Mesodermal cell (in vitro differentiated cells): ENCODE data around the gene CAPZA1.

ENCODE experiments used
- H3K27ac ChIP-seq: 2 replicates; pipeline ENCODE4 v1.7.0; 2013; ENCODE audit warnings: mild to moderate bottlenecking, low read depth, low read length, moderate library complexity; ENCODE audit not compliant: severe bottlenecking
- H3K36me3 ChIP-seq: 2 replicates; pipeline ENCODE4 v1.7.1; 2013; ENCODE audit warnings: mild to moderate bottlenecking, low read length, moderate library complexity; ENCODE audit not compliant: control insufficient read depth, insufficient read depth
- H3K4me1 ChIP-seq: one replicate; pipeline ENCODE4 v1.7.1; 2013; ENCODE audit warnings: mild to moderate bottlenecking, low read length; ENCODE audit not compliant: insufficient read depth, control insufficient read depth, poor library complexity, severe bottlenecking
- H3K4me3 ChIP-seq: 2 replicates; pipeline ENCODE4 v1.7.0; 2013; ENCODE audit warnings: low read length, control low read depth, mild to moderate bottlenecking; ENCODE audit not compliant: insufficient read depth, poor library complexity, severe bottlenecking; ENCODE audit errors: extremely low read depth
- H3K9me3 ChIP-seq: 2 replicates; pipeline ENCODE4 v1.7.1; 2013; ENCODE audit warnings: mild to moderate bottlenecking, low read length, moderate library complexity; ENCODE audit not compliant: control insufficient read depth
- WGBS, 2 experiments: methylation state at CpG; one replicate each; pipeline ENCODE4 v1.1.5; 2013; ENCODE audit warnings: missing lambda C conversion rate in 2 of 2; ENCODE audit not compliant: insufficient coverage in 2 of 2; 5-methylcytosine and 5-hydroxymethylcytosine counted together

CAPZA1 gene

DNA sequence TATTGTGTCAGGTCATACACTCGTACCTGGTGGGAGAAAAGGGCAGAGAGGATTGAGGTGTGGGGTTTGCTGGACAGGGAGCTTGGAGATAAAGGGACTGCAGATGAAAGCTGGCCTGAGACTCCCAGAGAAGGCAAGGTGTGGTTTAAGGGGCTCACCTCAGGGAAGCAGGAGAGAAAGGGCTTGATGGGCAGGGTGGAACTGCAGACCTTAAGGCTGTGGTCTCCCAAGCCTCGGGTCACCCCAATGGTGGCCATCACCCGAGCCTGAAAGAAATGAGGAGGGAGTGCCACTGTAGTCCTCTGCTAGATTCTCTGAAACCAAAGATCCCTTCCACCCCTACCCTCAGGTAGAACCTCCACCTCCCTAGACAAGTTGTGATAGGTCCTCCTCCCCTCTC lies 91.0 kb downstream of the CAPZA1 start:
- 85 to 100% methylated on average over 1 to 3 of the region's 3 CpGs for WGBS, 2 experiments
- no peaks in the 10 kb centered on the region for H3K9me3 ChIP-seq
- H3K4me1 ChIP-seq, result peaks cover 21% of the 10 kb centered on the region

DNA sequence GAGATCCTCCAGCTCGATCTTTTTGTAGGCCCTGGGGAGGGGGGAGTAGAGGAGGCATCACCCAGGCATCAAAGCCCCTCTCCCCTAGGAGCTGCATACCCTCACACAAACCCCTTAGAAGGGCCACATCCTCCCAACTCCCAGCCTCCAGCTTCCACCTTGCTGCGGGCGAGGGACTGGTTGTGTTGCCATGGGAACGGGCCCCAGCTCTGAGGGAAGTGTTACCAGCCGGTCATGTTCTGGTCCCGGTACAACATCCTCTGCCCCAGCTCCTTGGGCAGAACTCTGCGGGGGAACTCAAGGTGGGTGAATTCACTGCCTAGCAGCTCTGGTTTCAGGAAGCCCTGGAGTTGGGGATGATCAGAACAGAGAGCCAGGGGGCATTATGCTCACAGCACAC lies 91.4 kb downstream of the CAPZA1 start:
- H3K4me1 ChIP-seq, result peaks cover 24% of the 10 kb centered on the region
- WGBS, 2 experiments, result 70 to 76% methylated on average over 4 to 6 of the region's 7 CpGs
- no peak overlapping the region for H3K4me3 ChIP-seq
- H3K36me3 ChIP-seq, result no peaks in the 10 kb centered on the region
- no peak overlapping the region for H3K27ac ChIP-seq
- no peaks in the 10 kb centered on the region for H3K9me3 ChIP-seq

More for the DNA sequence above, 91.0 kb downstream of the CAPZA1 start:
- no peak overlapping the region for H3K27ac ChIP-seq
- H3K4me3 ChIP-seq, result no peak overlapping the region
- H3K36me3 ChIP-seq, result no peaks in the 10 kb centered on the region

DNA sequence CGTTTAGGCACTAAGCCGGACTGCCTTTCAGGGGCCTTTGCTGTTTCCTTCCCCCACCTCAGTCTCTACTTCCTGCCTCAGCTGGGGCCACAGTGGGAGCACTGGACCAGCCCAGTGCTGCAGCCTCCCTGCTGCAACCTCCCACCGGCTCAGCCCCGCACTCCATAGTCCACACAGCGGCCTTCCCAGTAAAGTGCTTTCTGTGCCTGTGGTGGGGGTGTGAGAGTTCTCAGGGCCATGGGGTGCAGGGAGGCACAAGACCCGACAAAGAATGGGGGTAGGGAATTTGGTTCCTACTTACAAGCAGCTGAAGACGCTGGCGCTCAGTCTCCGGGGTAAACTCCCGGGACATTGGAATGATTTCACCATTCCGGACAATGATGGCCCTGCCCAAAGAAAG lies 92.0 kb downstream of the CAPZA1 start:
- H3K4me3 ChIP-seq, result no peak overlapping the region
- peaks cover 26% of the 10 kb centered on the region for H3K4me1 ChIP-seq
- 68 to 81% methylated on average over 6 to 8 of the region's 11 CpGs for WGBS, 2 experiments
- no peak overlapping the region for H3K27ac ChIP-seq
- H3K9me3 ChIP-seq, result no peaks in the 10 kb centered on the region
- no peaks in the 10 kb centered on the region for H3K36me3 ChIP-seq

DNA sequence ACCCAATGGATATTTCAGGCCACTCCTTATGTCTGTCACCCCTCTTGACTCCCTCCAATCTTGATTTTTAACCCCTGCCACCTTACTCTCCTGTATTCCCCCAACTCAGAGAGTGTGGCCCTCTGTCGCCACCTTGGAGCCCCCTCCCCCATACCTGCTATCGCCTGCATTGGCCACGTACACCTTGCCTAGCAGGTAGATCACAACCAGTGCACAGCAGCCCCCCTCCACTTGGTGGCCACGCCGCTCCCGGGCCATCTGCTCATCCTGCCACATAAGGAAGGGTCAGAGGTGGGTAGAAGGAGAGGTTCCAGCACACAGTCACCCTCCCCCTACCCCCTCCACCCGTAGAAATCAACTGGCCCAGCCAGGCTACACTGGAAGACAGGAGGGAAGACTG lies 92.6 kb downstream of the CAPZA1 start:
- 100% methylated on average over 2 of the region's 7 CpGs; no CpG with 5 or more reads in 1 of the 2 experiments for WGBS, 2 experiments

DNA sequence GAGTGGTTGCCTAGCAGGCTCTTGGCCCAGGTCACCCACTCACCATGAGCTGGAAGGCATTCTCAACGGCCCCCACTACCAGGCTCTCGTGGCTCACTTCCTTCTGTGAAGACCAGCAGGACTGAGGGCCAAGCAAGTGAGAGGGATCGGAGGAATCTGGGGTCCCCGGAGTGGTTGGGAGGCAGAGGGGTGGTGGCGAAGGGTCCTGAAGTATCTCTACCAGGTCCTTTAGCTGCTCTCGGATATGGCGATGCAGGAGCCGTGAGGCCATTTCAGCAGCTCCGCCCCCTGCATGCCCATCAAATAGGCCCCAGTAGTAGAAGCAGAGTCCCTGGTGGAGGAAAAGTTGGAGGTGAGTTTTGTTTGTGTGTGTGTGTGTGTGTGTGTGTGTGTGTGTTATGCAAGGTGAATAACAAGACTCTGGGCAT lies 93.1 kb downstream of the CAPZA1 start:
- Histone ChIP-seq H3K27ac (no peak overlapping the region), H3K4me1 (peaks cover 24% of the 10 kb centered on the region), H3K4me3 (no peak overlapping the region), H3K36me3 (no peaks in the 10 kb centered on the region), H3K9me3 (no peaks in the 10 kb centered on the region)
- 71 to 90% methylated on average over 7 to 8 of the region's 9 CpGs for WGBS, 2 experiments

More for the DNA sequence above, 92.6 kb downstream of the CAPZA1 start:
- Histone ChIP-seq H3K27ac (no peak overlapping the region), H3K4me1 (peaks cover 26% of the 10 kb centered on the region), H3K9me3 (no peaks in the 10 kb centered on the region), H3K4me3 (no peak overlapping the region), H3K36me3 (no peaks in the 10 kb centered on the region)

DNA sequence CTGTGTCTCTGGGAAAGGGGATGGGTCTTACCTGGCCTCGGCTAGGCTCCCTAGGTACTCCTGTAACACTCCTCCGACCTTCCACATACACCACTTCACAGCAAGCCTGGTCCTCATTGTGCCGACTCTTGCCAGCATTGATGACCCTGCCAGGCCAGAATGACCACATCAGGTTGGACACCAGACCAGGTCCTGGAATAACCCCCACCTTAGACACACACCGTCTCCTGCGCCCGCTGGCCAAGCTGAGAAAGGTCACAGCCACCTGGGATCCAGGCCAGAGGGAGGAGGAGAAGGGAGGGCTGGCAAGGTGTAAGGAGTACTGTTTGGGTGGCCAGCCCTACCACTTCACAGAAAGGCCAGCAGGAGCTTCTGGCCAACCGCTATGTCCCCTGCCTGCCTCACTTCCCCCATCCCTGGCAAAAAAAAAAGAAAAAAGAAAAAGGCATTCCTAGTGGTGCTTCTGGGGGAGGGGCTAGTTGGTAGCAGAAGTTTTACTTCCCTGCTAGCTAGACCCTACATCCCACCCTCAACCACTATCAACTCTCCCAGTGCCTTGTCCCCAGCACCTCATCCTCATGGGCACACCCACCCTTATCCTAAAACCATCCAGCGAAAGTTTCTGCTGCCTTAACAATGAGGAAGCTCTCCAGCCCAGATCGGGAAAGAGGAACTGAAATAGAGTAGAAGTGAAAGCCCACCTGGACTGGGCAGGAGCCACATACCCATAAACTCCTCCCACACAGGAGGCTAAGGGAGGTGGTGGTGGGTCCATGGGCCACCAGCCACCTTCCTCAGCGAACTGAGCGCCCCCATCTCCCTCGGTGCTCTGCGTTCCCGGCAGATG lies 94.1 kb downstream of the CAPZA1 start:
- H3K36me3 ChIP-seq, result no peaks in the 10 kb centered on the region
- peak overlapping the region; percentile 56 for H3K4me3 ChIP-seq
- H3K27ac ChIP-seq, result no peak overlapping the region
- 28 to 89% methylated on average over 3 to 7 of the region's 14 CpGs for WGBS, 2 experiments
- peaks cover 20% of the 10 kb centered on the region for H3K4me1 ChIP-seq
- H3K9me3 ChIP-seq, result no peaks in the 10 kb centered on the region

DNA sequence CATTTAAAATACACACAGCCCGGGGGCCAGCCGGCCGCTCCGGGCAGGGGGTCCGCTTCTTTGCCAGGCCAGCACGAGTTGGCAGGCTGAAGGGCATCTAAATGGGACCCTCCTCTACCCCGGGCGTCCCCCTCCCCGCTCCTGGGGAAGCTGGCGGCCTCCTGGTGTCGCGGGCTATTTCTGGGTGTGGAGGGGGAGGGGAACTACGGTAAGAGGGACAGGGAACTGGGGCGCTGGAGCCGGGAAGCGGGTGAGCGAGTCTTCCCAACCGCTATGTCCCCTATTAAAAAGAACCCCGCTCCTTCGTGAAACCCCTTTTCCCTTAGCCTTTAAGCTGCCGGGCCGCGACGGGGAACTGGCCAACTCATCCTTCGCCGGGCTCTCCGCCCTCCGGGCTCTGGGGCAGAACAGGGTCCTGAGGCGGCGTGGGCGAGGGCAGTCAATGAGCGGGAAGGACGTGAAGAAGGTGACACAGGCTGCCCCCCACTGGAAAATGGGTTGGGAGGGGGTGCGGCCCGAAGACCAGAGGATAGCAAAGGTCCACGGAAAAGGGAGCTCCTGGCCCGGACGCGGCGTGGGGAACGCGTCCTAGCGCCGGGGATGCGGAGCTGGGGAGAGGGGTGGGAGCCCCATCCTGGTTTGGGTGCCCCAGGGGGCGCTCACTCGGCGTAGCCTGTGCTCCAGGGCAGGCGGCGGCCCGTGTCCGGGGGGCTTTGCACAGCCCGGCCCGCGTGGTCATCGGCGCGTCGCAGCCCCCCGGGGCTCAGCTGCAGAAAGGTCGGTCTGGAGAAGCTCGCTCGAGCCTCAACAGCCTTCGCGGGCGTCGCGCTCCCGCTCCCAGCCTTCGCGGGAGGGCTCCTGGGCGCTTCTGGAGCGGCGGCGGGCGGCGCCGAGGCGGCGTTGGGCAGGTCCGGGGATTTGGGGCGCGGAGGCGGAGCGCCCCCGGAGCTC lies 95.0 kb downstream of the CAPZA1 start:
- WGBS, 2 experiments, result 0% methylated on average over 50 to 67 of the region's 86 CpGs
- Histone ChIP-seq H3K9me3 (no peaks in the 10 kb centered on the region), H3K27ac (no peak overlapping the region)

DNA sequence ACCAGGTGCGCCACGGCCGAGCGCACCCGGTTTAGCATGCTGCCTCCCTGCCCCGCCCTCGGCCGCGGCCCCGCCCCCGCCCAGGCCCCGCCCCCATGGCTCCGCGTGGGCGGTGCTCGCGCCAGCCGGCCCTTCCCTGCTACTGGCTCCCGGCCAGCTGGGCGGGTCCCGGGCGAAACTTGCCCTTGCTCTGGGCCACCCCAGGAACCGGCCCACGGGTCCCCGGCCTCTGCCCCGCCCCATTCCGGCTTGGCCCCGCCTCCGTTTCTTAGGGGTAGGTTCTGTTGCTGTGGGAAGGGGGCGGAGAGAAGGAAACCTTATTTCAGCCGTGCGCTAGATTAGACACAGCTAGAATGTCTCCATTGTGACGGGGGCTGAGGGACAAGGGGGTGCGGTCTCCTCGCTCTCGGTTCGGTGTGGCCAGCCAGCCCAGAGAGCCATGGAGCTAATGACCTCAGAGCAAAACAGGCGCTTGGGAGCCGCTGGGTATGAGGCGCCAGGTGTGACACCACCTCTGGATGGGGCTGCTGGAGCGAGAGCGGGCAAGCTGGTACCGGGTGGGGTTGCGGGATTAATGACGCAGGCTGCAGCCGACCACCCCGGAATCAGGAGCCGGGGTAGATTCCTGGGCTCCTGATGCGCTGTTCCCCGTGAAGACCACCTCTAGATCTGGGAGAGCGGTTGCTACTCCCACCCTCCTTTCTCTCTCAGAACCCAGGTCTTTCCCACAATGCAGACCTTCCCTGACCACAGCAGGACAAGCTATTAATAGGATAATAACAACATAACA lies 95.8 kb downstream of the CAPZA1 start, which contains the start of gene PPM1J:
TSS of gene PPM1J (minus strand) at position 69 of the 790 bp plus-strand sequence. CDS start at position 38, 31 bp downstream.
- H3K9me3 ChIP-seq, result no peaks in the 10 kb centered on the region
- peak within 1 kb of the TSS; percentile 56 for H3K4me3 ChIP-seq
- no peak within 1 kb of the TSS for H3K27ac ChIP-seq
- 0 to 1% methylated on average over 29 to 44 of the region's 51 CpGs for WGBS, 2 experiments
- H3K4me1 ChIP-seq, result peaks cover 20% of the 10 kb centered on the region
- no peaks in the 10 kb centered on the region for H3K36me3 ChIP-seq

More for the DNA sequence above, 95.0 kb downstream of the CAPZA1 start:
- Histone ChIP-seq H3K4me3 (peak overlapping the region; percentile 56), H3K4me1 (peaks cover 20% of the 10 kb centered on the region), H3K36me3 (no peaks in the 10 kb centered on the region)

DNA sequence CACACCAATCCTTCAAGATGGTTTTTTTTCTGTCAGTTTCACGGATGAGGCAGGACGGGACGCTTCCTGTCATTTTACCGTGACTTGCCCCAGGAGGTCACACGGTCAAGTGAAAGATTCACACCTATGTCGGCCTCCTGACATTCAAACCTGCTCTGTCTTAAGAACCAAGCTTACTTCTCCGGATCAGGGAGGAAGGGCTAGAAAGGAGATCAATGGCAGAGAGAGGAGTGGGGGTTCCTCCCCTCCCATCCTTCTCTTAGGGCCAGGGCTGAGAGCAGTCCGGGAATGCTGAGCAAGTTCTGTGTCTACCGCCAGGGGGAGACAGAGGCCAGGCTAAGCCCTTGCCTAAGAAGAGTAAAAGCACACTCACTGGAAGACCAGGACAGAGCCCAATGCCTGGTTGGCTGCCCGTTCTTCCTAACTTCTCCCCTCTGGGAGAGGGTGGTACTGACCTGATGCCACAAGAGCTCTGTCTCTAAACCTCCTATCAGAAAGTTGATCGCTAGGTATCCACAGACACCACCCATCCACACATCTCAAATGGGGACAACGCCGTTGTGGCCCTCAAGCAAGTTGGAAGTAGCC lies 96.6 kb downstream of the CAPZA1 start:
- H3K27ac ChIP-seq, result no peak overlapping the region
- 8 to 20% methylated on average over 4 to 12 of the region's 13 CpGs for whole genome bisulfite sequencing, 2 experiments
- H3K4me1 ChIP-seq, result peaks cover 17% of the 10 kb centered on the region
- no peaks in the 10 kb centered on the region for H3K9me3 ChIP-seq
- no peaks in the 10 kb centered on the region for H3K36me3 ChIP-seq
- peak overlapping the region; percentile 56 for H3K4me3 ChIP-seq
